ENCODE measurements around the gene ZNF618. TPM values are rescaled to one million over a fixed set of nuclear protein-coding genes. Genes with fewer than 3 reads are reported as not detected.

Gene ZNF618
- total and polyA plus RNA-seq, 2 experiments from 2014 or later: 12.1 to 22.1 TPM

- H3K4me1 Mint-ChIP-seq: peaks cover 3% of the 10 kb centered on the region; the same call in 2 of the 3 replicates
- Histone ChIP-seq H3K4me1 (ENCODE audit: insufficient read depth) (no peaks in the 10 kb centered on the region), H3K79me2 (replicated peaks; ENCODE audit: insufficient read depth) (no peaks in the 10 kb centered on the region), H2AFZ (no peak overlapping the region), H3K27me3 (ENCODE audit: insufficient read depth) (no peaks in the 10 kb centered on the region), H4K20me1 (replicated peaks; ENCODE audit: insufficient read depth) (no peaks in the 10 kb centered on the region), H3K4me3 (no peak overlapping the region), H3K9me2 (ENCODE audit: insufficient read depth) (no peaks in the 10 kb centered on the region), H3K4me2 (no peak overlapping the region), H3F3A (replicated peaks; ENCODE audit: low read depth) (no peaks in the 10 kb centered on the region), H3K27ac (ENCODE audit: low read depth) (no peak overlapping the region), H3K36me3 (ENCODE audit: insufficient read depth) (no peaks in the 10 kb centered on the region)
- H3K9me3 Mint-ChIP-seq: no peaks in the 10 kb centered on the region; the same call in 2 of the 3 replicates
- H3K4me3 Mint-ChIP-seq: no peak overlapping the region
- H3K36me3 Mint-ChIP-seq (ENCODE audit: low read depth): no peaks in the 10 kb centered on the region
- peaks cover 6% of the 10 kb centered on the region for H3K27me3 Mint-ChIP-seq (ENCODE audit: insufficient read depth, low read depth, poor library complexity)
- TF ChIP-seq ZNF462 (CRISPR knock-in tag; IDR thresholded peaks at IDR 0.05) (no peak), EZH2 (IDR thresholded peaks at IDR 0.05; ENCODE audit: low read depth, unreplicated experiment) (no peak), ZNF114 (CRISPR knock-in tag; IDR thresholded peaks at IDR 0.05) (no peak), NANOG (IDR thresholded peaks at IDR 0.05; ENCODE audit: borderline replicate concordance) (no peak), JUNB (IDR thresholded peaks at IDR 0.05; ENCODE audit: unreplicated experiment) (no peak), EZH2phosphoT487 (IDR thresholded peaks at IDR 0.05; ENCODE audit: unreplicated experiment) (no peak), STAT1 (IDR thresholded peaks at IDR 0.05; ENCODE audit: unreplicated experiment) (no peak), REST (IDR thresholded peaks at IDR 0.05; ENCODE audit: unreplicated experiment) (no peak), CTCF (conservative IDR thresholded peaks at IDR 0.05; ENCODE audit: low read depth in 2 of 2) (no peak), ZNF331 (CRISPR knock-in tag; IDR thresholded peaks at IDR 0.05; ENCODE audit: low read depth) (no peak), CREB1 (CRISPR knock-in tag; IDR thresholded peaks at IDR 0.05; ENCODE audit: low read depth) (no peak), POLR2AphosphoS5 (IDR thresholded peaks at IDR 0.05; ENCODE audit: low read depth) (no peak), ETS1 (IDR thresholded peaks at IDR 0.05) (no peak)
- no peak for ATAC-seq
- H3K27ac Mint-ChIP-seq: no peak overlapping the region
- no peak for DNase-seq (ENCODE audit: low spot score)
Observed at GRCh38 chr9:113851873-113852272, 24.2 kb upstream of the ZNF618 start.
